GM18511 (cell line): Measurements from ENCODE around the gene PLOD3.

Experiments
- ATAC-seq: cut with Tn5 transposase; IDR thresholded peaks from one replicate; pipeline ENCODE4 v1.9.1; 2021; ENCODE audit warnings: mild to moderate bottlenecking, moderate library complexity; ENCODE audit not compliant: unreplicated experiment

PLOD3 gene

GRCh38 chr7:101239951-101240220 is 22.5 kb upstream of the PLOD3 start:
- ATAC-seq, result no peak

- ATAC-seq, result no peak
These were observed 22.0 kb upstream of the PLOD3 start for GRCh38 chr7:101239191-101239950.

- ATAC-seq, result no peak
These were observed 21.1 kb upstream of the PLOD3 start for GRCh38 chr7:101238226-101239182.

GRCh38 chr7:101237206-101238067 is 20.1 kb upstream of the PLOD3 start, which contains the start of gene CLDN15:
TSS of gene CLDN15 (minus strand) at chr7:101237802. CDS start at chr7:101237581, 221 bp downstream.
- ATAC-seq, result no peak

GRCh38 chr7:101236292-101236835 is 19.0 kb upstream of the PLOD3 start:
- ATAC-seq, result no peak

GRCh38 chr7:101235522-101235921 is 18.1 kb upstream of the PLOD3 start:
- ATAC-seq, result no peak

GRCh38 chr7:101235050-101235449 is 17.7 kb upstream of the PLOD3 start:
- no peak for ATAC-seq

- no peak for ATAC-seq
These were observed 17.3 kb upstream of the PLOD3 start for GRCh38 chr7:101234636-101235035.

GRCh38 chr7:101233907-101234547 is 16.6 kb upstream of the PLOD3 start:
- ATAC-seq, result no peak

- ATAC-seq, result no peak
These were observed 14.9 kb upstream of the PLOD3 start for GRCh38 chr7:101232141-101232850.

- ATAC-seq, result no peak
These were observed 14.3 kb upstream of the PLOD3 start for GRCh38 chr7:101231644-101232043.

GRCh38 chr7:101226721-101227120 is 9.3 kb upstream of the PLOD3 start:
- no peak for ATAC-seq

- ATAC-seq, result no peak
These were observed 8.3 kb upstream of the PLOD3 start for GRCh38 chr7:101225650-101226049.

- ATAC-seq, result no peak
These were observed 6.1 kb upstream of the PLOD3 start for GRCh38 chr7:101223528-101223927.

- ATAC-seq, result no peak
These were observed 5.0 kb upstream of the PLOD3 start for GRCh38 chr7:101222275-101222830.

GRCh38 chr7:101220295-101220694 is 2.9 kb upstream of the PLOD3 start:
- ATAC-seq, result no peak

GRCh38 chr7:101218236-101219125 is 1.1 kb upstream of the PLOD3 start:
- peak; percentile 42 for ATAC-seq

- peak; percentile 10 for ATAC-seq
These were observed 457 bp downstream of the PLOD3 start for GRCh38 chr7:101216860-101217387.
